HUES64 (cell line): ENCODE results near the gene KATNAL2.
"Not testable (repeated sequence)": the region's sequence is repeated elsewhere in the genome, so short reads cannot be mapped to it uniquely, and the experiment has no call there.

Source experiments
- H3K27ac ChIP-seq: 2 replicates; pipeline ENCODE4 v1.7.0; 2013; ENCODE audit warnings: low read depth, low read length, inconsistent platforms
- H3K27me3 ChIP-seq: 2 replicates; pipeline ENCODE4 v1.6.1; 2013; ENCODE audit warnings: mild to moderate bottlenecking, low read length; ENCODE audit not compliant: insufficient read depth
- H3K36me3 ChIP-seq: 2 replicates; pipeline ENCODE4 v1.6.1; 2013; ENCODE audit warnings: mild to moderate bottlenecking, low read length; ENCODE audit not compliant: insufficient read depth
- H3K4me1 ChIP-seq: 2 replicates; pipeline ENCODE4 v1.6.1; 2013; ENCODE audit warnings: mild to moderate bottlenecking, low read length, moderate library complexity; ENCODE audit not compliant: insufficient read depth
- H3K4me3 ChIP-seq: 2 replicates; pipeline ENCODE4 v1.5.1; 2013; ENCODE audit warnings: mild to moderate bottlenecking, low read length, moderate library complexity
- H3K9ac ChIP-seq: 2 replicates; pipeline ENCODE4 v1.6.1; 2013; ENCODE audit warnings: mild to moderate bottlenecking, low read depth, low read length
- H3K9me3 ChIP-seq: 2 replicates; pipeline ENCODE4 v1.6.1; 2013; ENCODE audit warnings: low read depth, low read length; ENCODE audit not compliant: insufficient read depth
- WGBS: fragments of 150-250, 120-280 bp; methylation state at CpG from one replicate; pipeline ENCODE4 v1.1.7; 2013; ENCODE audit warnings: missing lambda C conversion rate; 5-methylcytosine and 5-hydroxymethylcytosine counted together

Gene KATNAL2

GRCh38 chr18:47020757-47021156 is 103.4 kb downstream of the KATNAL2 start:
- H3K27me3 ChIP-seq, H3K36me3 ChIP-seq, H3K9me3 ChIP-seq, H3K27ac ChIP-seq, H3K4me1 ChIP-seq, H3K4me3 ChIP-seq, H3K9ac ChIP-seq: not testable (repeated sequence)
- WGBS = no CpG with 5 or more reads among the region's 19 CpGs

GRCh38 chr18:47022821-47023220 is 105.4 kb downstream of the KATNAL2 start:
- WGBS = 98% methylated on average over 7 of the region's 29 CpGs
- H3K9me3 ChIP-seq, H3K9ac ChIP-seq, H3K27ac ChIP-seq, H3K27me3 ChIP-seq, H3K4me1 ChIP-seq, H3K4me3 ChIP-seq, H3K36me3 ChIP-seq: not testable (repeated sequence)

GRCh38 chr18:47023769-47024465 is 106.5 kb downstream of the KATNAL2 start:
- WGBS = no CpG with 5 or more reads among the region's 55 CpGs
- H3K4me1 ChIP-seq, H3K36me3 ChIP-seq, H3K9ac ChIP-seq, H3K4me3 ChIP-seq, H3K27ac ChIP-seq, H3K27me3 ChIP-seq, H3K9me3 ChIP-seq: not testable (repeated sequence)

- H3K9me3 ChIP-seq, H3K4me1 ChIP-seq, H3K9ac ChIP-seq, H3K36me3 ChIP-seq, H3K4me3 ChIP-seq, H3K27me3 ChIP-seq, H3K27ac ChIP-seq: not testable (repeated sequence)
- WGBS = 93% methylated on average over 3 of the region's 17 CpGs
These were observed 108.3 kb downstream of the KATNAL2 start for GRCh38 chr18:47025557-47026174.

- not testable (repeated sequence) for H3K27me3 ChIP-seq, H3K9me3 ChIP-seq, H3K27ac ChIP-seq, H3K4me3 ChIP-seq, H3K9ac ChIP-seq, H3K36me3 ChIP-seq, H3K4me1 ChIP-seq
- 97% methylated on average over 7 of the region's 29 CpGs for WGBS
These were observed 111.3 kb downstream of the KATNAL2 start for GRCh38 chr18:47028738-47029137.

GRCh38 chr18:47029684-47030353 is 112.4 kb downstream of the KATNAL2 start:
- not testable (repeated sequence) for H3K27me3 ChIP-seq, H3K9ac ChIP-seq, H3K27ac ChIP-seq, H3K36me3 ChIP-seq, H3K9me3 ChIP-seq, H3K4me3 ChIP-seq, H3K4me1 ChIP-seq
- WGBS = no CpG with 5 or more reads among the region's 55 CpGs

GRCh38 chr18:47030887-47031286 is 113.5 kb downstream of the KATNAL2 start:
- H3K9me3 ChIP-seq, H3K4me3 ChIP-seq, H3K36me3 ChIP-seq, H3K27ac ChIP-seq, H3K27me3 ChIP-seq, H3K9ac ChIP-seq, H3K4me1 ChIP-seq: not testable (repeated sequence)
- WGBS = 95% methylated on average over 4 of the region's 12 CpGs

- H3K36me3 ChIP-seq = no peaks in the 10 kb centered on the region
- no peak overlapping the region for H3K27ac ChIP-seq
- no peak overlapping the region for H3K4me3 ChIP-seq
- H3K4me1 ChIP-seq = no peaks in the 10 kb centered on the region
- H3K27me3 ChIP-seq = no peaks in the 10 kb centered on the region
- WGBS = 95% methylated on average over 19 of the region's 19 CpGs
- no peaks in the 10 kb centered on the region for H3K9me3 ChIP-seq
- H3K9ac ChIP-seq = no peak overlapping the region
These were observed 115.5 kb downstream of the KATNAL2 start for GRCh38 chr18:47032945-47033344.

GRCh38 chr18:47034591-47034990 is 117.2 kb downstream of the KATNAL2 start:
- H3K9ac ChIP-seq, H3K9me3 ChIP-seq, H3K4me3 ChIP-seq, H3K27ac ChIP-seq, H3K36me3 ChIP-seq, H3K27me3 ChIP-seq, H3K4me1 ChIP-seq: not testable (repeated sequence)
- WGBS = 95% methylated on average over 28 of the region's 28 CpGs

- H3K36me3 ChIP-seq = no peaks in the 10 kb centered on the region
- H3K9ac ChIP-seq = no peak within 1 kb of the TSS
- no peaks in the 10 kb centered on the region for H3K9me3 ChIP-seq
- no peaks in the 10 kb centered on the region for H3K27me3 ChIP-seq
- H3K27ac ChIP-seq = no peak within 1 kb of the TSS
- no peak within 1 kb of the TSS for H3K4me3 ChIP-seq
- WGBS = 96% methylated on average over 29 of the region's 29 CpGs
- H3K4me1 ChIP-seq = no peaks in the 10 kb centered on the region
These were observed 117.8 kb downstream of the KATNAL2 start, which contains the start of gene ELOA2 for GRCh38 chr18:47035156-47035671. ELOA2 (minus strand) TSS chr18:47035621; CDS start chr18:47035264, 357 bp downstream.

GRCh38 chr18:47036298-47036874 is 119.0 kb downstream of the KATNAL2 start:
- no peaks in the 10 kb centered on the region for H3K9me3 ChIP-seq
- H3K9ac ChIP-seq = no peak overlapping the region
- no peak overlapping the region for H3K4me3 ChIP-seq
- H3K27me3 ChIP-seq = no peaks in the 10 kb centered on the region
- H3K36me3 ChIP-seq = no peaks in the 10 kb centered on the region
- WGBS = no CpG with 5 or more reads among the region's 2 CpGs
- no peaks in the 10 kb centered on the region for H3K4me1 ChIP-seq
- no peak overlapping the region for H3K27ac ChIP-seq
